T-helper 1 cell treated with Interleukin-12 subunit alpha and Interleukin-12 subunit beta and Interleukin-4 antibody, amounts not matched to agents 30 μg/mL and 1 μg/mL, for 36 hours (primary cell): ENCODE data around the gene ANO4.
"Not testable (repeated sequence)": the region's sequence is repeated elsewhere in the genome, so short reads cannot be mapped to it uniquely, and the experiment has no call there.

Experiments used
- H3K27ac Mint-ChIP-seq: one replicate; pipeline ENCODE4 v1.8.0; 2021; ENCODE audit warnings: mild to moderate bottlenecking, mixed read lengths
- H3K27me3 Mint-ChIP-seq: one replicate; pipeline ENCODE4 v1.8.0; 2021; ENCODE audit warnings: low read depth, mixed read lengths
- H3K36me3 Mint-ChIP-seq: one replicate; pipeline ENCODE4 v1.8.0; 2021; ENCODE audit warnings: low read depth, mixed read lengths
- H3K4me1 Mint-ChIP-seq: one replicate; pipeline ENCODE4 v1.8.0; 2021; ENCODE audit warnings: low read depth, mixed read lengths
- H3K4me3 Mint-ChIP-seq: one replicate; pipeline ENCODE4 v1.8.0; 2021; ENCODE audit warnings: mild to moderate bottlenecking, moderate library complexity, mixed read lengths
- H3K9me3 Mint-ChIP-seq: one replicate; pipeline ENCODE4 v1.8.0; 2021; ENCODE audit warnings: mixed read lengths

ANO4 gene

GRCh38 chr12:101053203-101053602 lies 258.6 kb downstream of the ANO4 start:
- Mint-ChIP-seq H3K36me3 (no peaks in the 10 kb centered on the region), H3K4me3 (no peak overlapping the region), H3K4me1 (no peaks in the 10 kb centered on the region), H3K27ac (no peak overlapping the region), H3K9me3 (no peaks in the 10 kb centered on the region), H3K27me3 (no peaks in the 10 kb centered on the region)

- Mint-ChIP-seq H3K4me3 (no peak overlapping the region), H3K9me3 (peaks cover 6% of the 10 kb centered on the region), H3K27me3 (no peaks in the 10 kb centered on the region), H3K4me1 (no peaks in the 10 kb centered on the region), H3K27ac (no peak overlapping the region), H3K36me3 (no peaks in the 10 kb centered on the region)
Observed at GRCh38 chr12:101055940-101056339, 261.4 kb downstream of the ANO4 start.

GRCh38 chr12:101062508-101062907 lies 267.9 kb downstream of the ANO4 start:
- H3K4me1 Mint-ChIP-seq, H3K27me3 Mint-ChIP-seq, H3K4me3 Mint-ChIP-seq, H3K27ac Mint-ChIP-seq, H3K36me3 Mint-ChIP-seq, H3K9me3 Mint-ChIP-seq: not testable (repeated sequence)

GRCh38 chr12:101064721-101065120 lies 270.1 kb downstream of the ANO4 start:
- H3K4me3 Mint-ChIP-seq: no peak overlapping the region
- H3K36me3 Mint-ChIP-seq: no peaks in the 10 kb centered on the region
- H3K9me3 Mint-ChIP-seq: peaks cover 6% of the 10 kb centered on the region
- no peak overlapping the region for H3K27ac Mint-ChIP-seq
- no peaks in the 10 kb centered on the region for H3K27me3 Mint-ChIP-seq
- no peaks in the 10 kb centered on the region for H3K4me1 Mint-ChIP-seq

GRCh38 chr12:101066489-101066888 lies 271.9 kb downstream of the ANO4 start:
- Mint-ChIP-seq H3K4me3 (no peak overlapping the region), H3K9me3 (no peaks in the 10 kb centered on the region), H3K27me3 (no peaks in the 10 kb centered on the region), H3K4me1 (no peaks in the 10 kb centered on the region), H3K27ac (no peak overlapping the region), H3K36me3 (no peaks in the 10 kb centered on the region)

GRCh38 chr12:101068402-101068801 lies 273.8 kb downstream of the ANO4 start:
- Mint-ChIP-seq H3K27ac (no peak overlapping the region), H3K4me3 (no peak overlapping the region), H3K27me3 (no peaks in the 10 kb centered on the region), H3K9me3 (peaks cover 3% of the 10 kb centered on the region), H3K36me3 (no peaks in the 10 kb centered on the region), H3K4me1 (no peaks in the 10 kb centered on the region)

GRCh38 chr12:101068836-101069235 lies 274.3 kb downstream of the ANO4 start:
- H3K4me3 Mint-ChIP-seq: no peak overlapping the region
- peaks cover 3% of the 10 kb centered on the region for H3K9me3 Mint-ChIP-seq
- H3K36me3 Mint-ChIP-seq: no peaks in the 10 kb centered on the region
- H3K4me1 Mint-ChIP-seq: no peaks in the 10 kb centered on the region
- H3K27ac Mint-ChIP-seq: no peak overlapping the region
- no peaks in the 10 kb centered on the region for H3K27me3 Mint-ChIP-seq

GRCh38 chr12:101074940-101075680 lies 280.5 kb downstream of the ANO4 start:
- Mint-ChIP-seq H3K36me3 (no peaks in the 10 kb centered on the region), H3K4me3 (no peak overlapping the region), H3K27me3 (no peaks in the 10 kb centered on the region), H3K4me1 (peaks cover 21% of the 10 kb centered on the region), H3K9me3 (peaks cover 3% of the 10 kb centered on the region), H3K27ac (no peak overlapping the region)

GRCh38 chr12:101076921-101077320 lies 282.3 kb downstream of the ANO4 start:
- H3K4me1 Mint-ChIP-seq: peaks cover 21% of the 10 kb centered on the region
- H3K27me3 Mint-ChIP-seq: no peaks in the 10 kb centered on the region
- H3K36me3 Mint-ChIP-seq: no peaks in the 10 kb centered on the region
- no peak overlapping the region for H3K4me3 Mint-ChIP-seq
- no peak overlapping the region for H3K27ac Mint-ChIP-seq
- H3K9me3 Mint-ChIP-seq: peaks cover 6% of the 10 kb centered on the region

GRCh38 chr12:101077791-101078528 lies 283.4 kb downstream of the ANO4 start:
- no peak overlapping the region for H3K27ac Mint-ChIP-seq

GRCh38 chr12:101078536-101079285 lies 284.1 kb downstream of the ANO4 start:
- Mint-ChIP-seq H3K4me1 (peaks cover 21% of the 10 kb centered on the region), H3K27ac (no peak overlapping the region), H3K9me3 (peaks cover 12% of the 10 kb centered on the region), H3K27me3 (no peaks in the 10 kb centered on the region), H3K4me3 (no peak overlapping the region), H3K36me3 (no peaks in the 10 kb centered on the region)

More at GRCh38 chr12:101077791-101078528, 283.4 kb downstream of the ANO4 start:
- H3K9me3 Mint-ChIP-seq: peaks cover 12% of the 10 kb centered on the region
- H3K27me3 Mint-ChIP-seq: no peaks in the 10 kb centered on the region
- H3K36me3 Mint-ChIP-seq: no peaks in the 10 kb centered on the region
- peaks cover 21% of the 10 kb centered on the region for H3K4me1 Mint-ChIP-seq
- H3K4me3 Mint-ChIP-seq: no peak overlapping the region

GRCh38 chr12:101082706-101083105 lies 288.1 kb downstream of the ANO4 start:
- Mint-ChIP-seq H3K4me1 (peaks cover 21% of the 10 kb centered on the region), H3K27ac (no peak overlapping the region), H3K9me3 (peaks cover 12% of the 10 kb centered on the region), H3K36me3 (no peaks in the 10 kb centered on the region), H3K27me3 (peaks cover 4% of the 10 kb centered on the region), H3K4me3 (no peak overlapping the region)

- Mint-ChIP-seq H3K9me3 (peaks cover 11% of the 10 kb centered on the region), H3K27ac (no peak overlapping the region), H3K36me3 (no peaks in the 10 kb centered on the region), H3K4me3 (no peak overlapping the region), H3K27me3 (peaks cover 4% of the 10 kb centered on the region), H3K4me1 (peaks cover 4% of the 10 kb centered on the region)
Observed at GRCh38 chr12:101086490-101087135, 292.0 kb downstream of the ANO4 start.

GRCh38 chr12:101087920-101088319 lies 293.3 kb downstream of the ANO4 start:
- Mint-ChIP-seq H3K27ac (no peak overlapping the region), H3K9me3 (no peaks in the 10 kb centered on the region), H3K36me3 (no peaks in the 10 kb centered on the region), H3K4me1 (peaks cover 4% of the 10 kb centered on the region), H3K27me3 (peaks cover 4% of the 10 kb centered on the region), H3K4me3 (no peak overlapping the region)
